BLaER1 treated with 17β-estradiol and CSF1 and Interleukin-3, amounts not matched to agents 10 nM and 100 nM (cell line): ENCODE results near the gene SEMA4D.

Source experiments
- H3K27ac ChIP-seq, 11 experiments: shearing (Covaris generic); formaldehyde crosslinking; 2 replicates each; pipeline ENCODE4 v1.8.1; 2022
- H3K27me3 ChIP-seq, 11 experiments: shearing (Covaris generic); formaldehyde crosslinking; 2 replicates each; pipeline ENCODE4 v1.8.1; 2022
- H3K36me3 ChIP-seq, 11 experiments: shearing (Covaris generic); formaldehyde crosslinking; 2 replicates each; pipeline ENCODE4 v1.8.1; 2022
- H3K4me1 ChIP-seq, 10 experiments: shearing (Covaris generic); formaldehyde crosslinking; 2 replicates each; pipeline ENCODE4 v1.8.1; 2022
- H3K4me2 ChIP-seq, 11 experiments: shearing (Covaris generic); formaldehyde crosslinking; 2 replicates each; pipeline ENCODE4 v1.8.1; 2022
- H3K4me3 ChIP-seq, 10 experiments: shearing (Covaris generic); formaldehyde crosslinking; 2 replicates each; pipeline ENCODE4 v1.8.1; 2022
- H3K9ac ChIP-seq, 11 experiments: shearing (Covaris generic); formaldehyde crosslinking; 2 replicates each; pipeline ENCODE4 v1.8.1; 2022
- H3K9me3 ChIP-seq, 11 experiments: shearing (Covaris generic); formaldehyde crosslinking; replicated peaks in 1 of 11; 2 replicates each; pipeline ENCODE4 v1.8.1; 2022
- H4K20me1 ChIP-seq, 11 experiments: shearing (Covaris generic); formaldehyde crosslinking; 2 replicates each; pipeline ENCODE4 v1.8.1; 2022
- Cebpa-rat ChIP-seq, 11 experiments: shearing (Covaris generic); IDR thresholded peaks; 2 replicates each; pipeline ENCODE4 v1.8.1; 2022

Gene SEMA4D

GRCh38 chr9:89442981-89443814 lies 54.7 kb downstream of the SEMA4D start:
- Histone ChIP-seq H3K4me1 (peaks cover 73 to 95% (median 93%) of the 10 kb centered on the region in 10 experiments), H3K9me3 (no peaks in the 10 kb centered on the region), H3K9ac (peak overlapping the region in 10 of 11 experiments; percentile 6 to 70 (median 54); a peak in 17 of 22 replicates), H3K4me2 (peak overlapping the region; percentile 84 to 100 (median 98)), H4K20me1 (peaks cover 12 to 94% (median 49%) of the 10 kb centered on the region in 11 experiments; a peak in 19 of 22 replicates), H3K36me3 (no peaks in the 10 kb centered on the region), H3K27me3 (no peaks in the 10 kb centered on the region), H3K4me3 (peak overlapping the region in 7 of 10 experiments; percentile 39 to 65 (median 44); a peak in 11 of 20 replicates), H3K27ac (peak overlapping the region in 9 of 11 experiments; percentile 52 to 80 (median 72); a peak in 17 of 22 replicates)
- no peak for TF ChIP-seq Cebpa-rat (IDR thresholded peaks at IDR 0.05)

GRCh38 chr9:89442501-89442978 lies 55.4 kb downstream of the SEMA4D start:
- peaks cover 18 to 96% (median 55%) of the 10 kb centered on the region in 11 experiments; a peak in 20 of 22 replicates for H4K20me1 ChIP-seq
- H3K4me1 ChIP-seq = peaks cover 77 to 98% (median 96%) of the 10 kb centered on the region in 10 experiments
- peak overlapping the region; percentile 84 to 100 (median 98) for H3K4me2 ChIP-seq
- TF ChIP-seq Cebpa-rat (IDR thresholded peaks at IDR 0.05) = no peak
- H3K9ac ChIP-seq = peak overlapping the region in 9 of 11 experiments; percentile 31 to 70 (median 59); a peak in 18 of 22 replicates
- H3K27ac ChIP-seq = peak overlapping the region in 9 of 11 experiments; percentile 52 to 80 (median 72); a peak in 18 of 22 replicates
- H3K4me3 ChIP-seq = peak overlapping the region in 8 of 10 experiments; percentile 29 to 65 (median 44); a peak in 14 of 20 replicates
- no peaks in the 10 kb centered on the region for H3K36me3 ChIP-seq
- no peaks in the 10 kb centered on the region for H3K9me3 ChIP-seq
- no peaks in the 10 kb centered on the region for H3K27me3 ChIP-seq

DNA sequence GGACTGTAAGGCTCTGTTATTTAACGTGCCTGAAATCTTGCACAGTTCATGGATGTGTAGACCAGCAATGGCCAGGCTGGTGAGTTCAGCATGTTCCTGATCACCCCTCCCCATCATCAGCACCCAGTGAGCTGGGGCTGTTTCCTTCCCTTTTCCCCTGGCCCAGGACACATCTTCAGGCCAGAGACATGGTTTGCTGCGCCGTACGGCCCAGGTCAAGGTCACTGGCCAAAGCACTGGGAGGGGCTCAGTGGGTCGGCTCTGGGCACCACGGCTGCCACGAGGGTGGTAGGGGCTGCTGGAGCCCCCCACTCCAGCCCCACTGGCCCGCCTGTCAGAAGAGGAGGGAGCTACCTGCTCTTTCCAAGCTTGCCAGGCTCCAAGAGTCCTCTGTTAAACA lies 55.9 kb downstream of the SEMA4D start:
- Histone ChIP-seq H3K36me3 (no peaks in the 10 kb centered on the region), H4K20me1 (peaks cover 24 to 97% (median 61%) of the 10 kb centered on the region in 11 experiments; a peak in 20 of 22 replicates)

DNA sequence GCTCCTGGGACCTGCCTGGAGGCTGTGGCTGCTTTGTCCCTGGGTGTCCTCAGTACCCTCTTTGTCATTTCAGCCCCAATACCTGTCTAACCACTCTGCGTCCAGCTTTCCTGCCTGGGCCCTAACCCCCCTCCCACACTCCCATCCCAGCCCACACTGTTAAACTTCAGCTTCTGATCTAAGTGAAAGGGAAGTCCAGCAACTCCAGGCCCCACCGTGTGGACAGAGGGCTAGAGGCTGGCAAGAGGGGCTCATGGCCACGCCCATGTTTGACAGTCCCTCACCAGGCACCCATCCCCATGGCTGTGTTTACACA lies 56.3 kb downstream of the SEMA4D start:
- no peaks in the 10 kb centered on the region for H3K36me3 ChIP-seq
- peak overlapping the region in 5 of 10 experiments; percentile 39 to 65 (median 46); a peak in 9 of 20 replicates for H3K4me3 ChIP-seq
- H3K27me3 ChIP-seq = no peaks in the 10 kb centered on the region
- peak overlapping the region in 9 of 11 experiments; percentile 52 to 80 (median 72); a peak in 16 of 22 replicates for H3K27ac ChIP-seq
- H3K4me1 ChIP-seq = peaks cover 86 to 100% (median 100%) of the 10 kb centered on the region in 10 experiments
- H3K9ac ChIP-seq = peak overlapping the region in 9 of 11 experiments; percentile 7 to 70 (median 59); a peak in 14 of 22 replicates
- H3K9me3 ChIP-seq = no peaks in the 10 kb centered on the region
- TF ChIP-seq Cebpa-rat (IDR thresholded peaks at IDR 0.05) = no peak
- H4K20me1 ChIP-seq = peaks cover 28 to 97% (median 61%) of the 10 kb centered on the region in 11 experiments; a peak in 21 of 22 replicates
- H3K4me2 ChIP-seq = peak overlapping the region; percentile 84 to 100 (median 98)

More for the DNA sequence above, 55.9 kb downstream of the SEMA4D start:
- Histone ChIP-seq H3K4me1 (peaks cover 83 to 100% (median 100%) of the 10 kb centered on the region in 10 experiments), H3K27me3 (no peaks in the 10 kb centered on the region), H3K9ac (peak overlapping the region in 9 of 11 experiments; percentile 31 to 70 (median 59); a peak in 18 of 22 replicates), H3K4me2 (peak overlapping the region; percentile 84 to 100 (median 98)), H3K4me3 (peak overlapping the region in 8 of 10 experiments; percentile 29 to 65 (median 44); a peak in 14 of 20 replicates), H3K27ac (peak overlapping the region in 9 of 11 experiments; percentile 52 to 80 (median 72); a peak in 18 of 22 replicates), H3K9me3 (no peaks in the 10 kb centered on the region)
- TF ChIP-seq Cebpa-rat (IDR thresholded peaks at IDR 0.05) = no peak

GRCh38 chr9:89440951-89441654 lies 56.8 kb downstream of the SEMA4D start:
- H3K4me1 ChIP-seq = peaks cover 91 to 100% (median 100%) of the 10 kb centered on the region in 10 experiments
- H3K4me2 ChIP-seq = peak overlapping the region; percentile 84 to 100 (median 98)
- TF ChIP-seq Cebpa-rat (IDR thresholded peaks at IDR 0.05) = no peak

DNA sequence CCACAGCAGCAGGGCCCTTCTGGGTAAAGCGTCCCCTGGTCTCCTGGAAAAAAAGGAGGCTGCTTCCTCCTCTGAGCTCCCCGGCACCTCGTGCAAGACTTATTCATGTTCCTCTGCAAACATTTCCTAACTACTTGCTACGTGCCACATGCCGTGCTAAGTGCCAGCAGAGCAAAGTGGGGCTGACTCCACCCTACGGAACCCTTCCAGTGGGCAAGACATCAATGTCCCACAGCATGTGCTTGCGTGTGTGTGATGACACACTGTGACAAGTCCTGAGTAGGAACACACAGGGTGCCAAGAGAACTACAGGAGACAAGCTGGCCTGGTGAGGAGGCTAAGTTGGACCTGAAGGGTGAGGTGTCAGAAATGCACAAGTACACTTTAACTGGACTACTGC lies 57.4 kb downstream of the SEMA4D start:
- Histone ChIP-seq H3K36me3 (no peaks in the 10 kb centered on the region), H3K4me1 (peaks cover 91 to 100% (median 100%) of the 10 kb centered on the region in 10 experiments), H3K4me2 (peak overlapping the region; percentile 84 to 100 (median 98)), H3K27me3 (no peaks in the 10 kb centered on the region), H3K9me3 (no peaks in the 10 kb centered on the region), H3K27ac (peak overlapping the region in 8 of 11 experiments; percentile 14 to 80 (median 70); a peak in 11 of 22 replicates), H3K9ac (peak overlapping the region in 5 of 11 experiments; percentile 26 to 61 (median 35); a peak in 5 of 22 replicates), H4K20me1 (peaks cover 29 to 97% (median 62%) of the 10 kb centered on the region in 11 experiments; a peak in 21 of 22 replicates), H3K4me3 (no peak overlapping the region)
- no peak for TF ChIP-seq Cebpa-rat (IDR thresholded peaks at IDR 0.05)

More at GRCh38 chr9:89440951-89441654, 56.8 kb downstream of the SEMA4D start:
- Histone ChIP-seq H3K27ac (peak overlapping the region in 9 of 11 experiments; percentile 52 to 80 (median 72); a peak in 16 of 22 replicates), H3K36me3 (no peaks in the 10 kb centered on the region), H3K4me3 (peak overlapping the region in 2 of 10 experiments; percentile 55 to 65; a peak in 7 of 20 replicates), H4K20me1 (peaks cover 33 to 97% (median 62%) of the 10 kb centered on the region in 11 experiments; a peak in 21 of 22 replicates), H3K27me3 (no peaks in the 10 kb centered on the region), H3K9me3 (no peaks in the 10 kb centered on the region), H3K9ac (peak overlapping the region in 8 of 11 experiments; percentile 7 to 70 (median 54); a peak in 10 of 22 replicates)

DNA sequence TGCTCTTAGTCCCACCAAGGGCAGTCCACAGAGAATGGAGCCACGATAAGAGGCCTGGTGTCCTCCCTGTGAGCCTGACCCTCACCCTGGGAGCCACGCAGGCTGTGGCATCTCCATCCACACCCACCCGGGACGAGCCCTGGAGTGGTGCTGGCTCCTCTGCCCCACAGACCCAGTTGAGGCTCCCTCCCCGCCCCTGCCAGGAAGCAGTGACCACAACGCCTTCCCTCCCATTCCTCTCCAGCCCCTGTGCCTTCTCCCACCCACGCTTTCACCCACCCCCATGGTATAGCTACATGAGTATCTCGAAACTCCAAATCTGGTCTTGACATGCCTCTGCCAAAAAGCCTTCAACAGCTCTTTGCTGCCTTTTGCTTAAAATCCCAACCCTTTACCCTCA lies 57.9 kb downstream of the SEMA4D start:
- Histone ChIP-seq H3K27me3 (no peaks in the 10 kb centered on the region), H3K27ac (peak overlapping the region in 8 of 11 experiments; percentile 18 to 80 (median 56); a peak in 11 of 22 replicates), H3K4me3 (peak overlapping the region in 1 of 10 experiments; percentile 38; a peak in 1 of 20 replicates), H3K36me3 (no peaks in the 10 kb centered on the region), H3K4me2 (peak overlapping the region; percentile 84 to 100 (median 98)), H3K9ac (peak overlapping the region in 6 of 11 experiments; percentile 14 to 61 (median 34); a peak in 7 of 22 replicates), H3K9me3 (no peaks in the 10 kb centered on the region), H4K20me1 (peaks cover 28 to 97% (median 62%) of the 10 kb centered on the region in 11 experiments; a peak in 21 of 22 replicates), H3K4me1 (peaks cover 91 to 100% (median 100%) of the 10 kb centered on the region in 10 experiments)
- TF ChIP-seq Cebpa-rat (IDR thresholded peaks at IDR 0.05) = no peak

GRCh38 chr9:89439571-89439970 lies 58.3 kb downstream of the SEMA4D start:
- Histone ChIP-seq H3K36me3 (no peaks in the 10 kb centered on the region), H3K27ac (peak overlapping the region in 8 of 11 experiments; percentile 18 to 80 (median 56); a peak in 10 of 22 replicates), H3K4me2 (peak overlapping the region; percentile 84 to 100 (median 98)), H4K20me1 (peaks cover 28 to 97% (median 65%) of the 10 kb centered on the region in 11 experiments; a peak in 21 of 22 replicates), H3K9ac (peak overlapping the region in 5 of 11 experiments; percentile 14 to 61 (median 35); a peak in 4 of 22 replicates), H3K4me1 (peaks cover 88 to 100% (median 96%) of the 10 kb centered on the region in 10 experiments), H3K9me3 (no peaks in the 10 kb centered on the region), H3K4me3 (peak overlapping the region in 1 of 10 experiments; percentile 38; a peak in 1 of 20 replicates), H3K27me3 (no peaks in the 10 kb centered on the region)
- TF ChIP-seq Cebpa-rat (IDR thresholded peaks at IDR 0.05) = no peak
